Activated T-cell treated with anti-CD3 and anti-CD28 coated beads for 1 hour (primary cell): ENCODE results near the gene PRR14.
A peak's percentile ranks its signal among the peaks of the same experiment; 100 is the strongest.

Experiments
- DNase-seq: peaks from one replicate; pipeline ENCODE4 v3.0.0-alpha.2; 2020; ENCODE audit warnings: low read depth

PRR14 gene

DNA sequence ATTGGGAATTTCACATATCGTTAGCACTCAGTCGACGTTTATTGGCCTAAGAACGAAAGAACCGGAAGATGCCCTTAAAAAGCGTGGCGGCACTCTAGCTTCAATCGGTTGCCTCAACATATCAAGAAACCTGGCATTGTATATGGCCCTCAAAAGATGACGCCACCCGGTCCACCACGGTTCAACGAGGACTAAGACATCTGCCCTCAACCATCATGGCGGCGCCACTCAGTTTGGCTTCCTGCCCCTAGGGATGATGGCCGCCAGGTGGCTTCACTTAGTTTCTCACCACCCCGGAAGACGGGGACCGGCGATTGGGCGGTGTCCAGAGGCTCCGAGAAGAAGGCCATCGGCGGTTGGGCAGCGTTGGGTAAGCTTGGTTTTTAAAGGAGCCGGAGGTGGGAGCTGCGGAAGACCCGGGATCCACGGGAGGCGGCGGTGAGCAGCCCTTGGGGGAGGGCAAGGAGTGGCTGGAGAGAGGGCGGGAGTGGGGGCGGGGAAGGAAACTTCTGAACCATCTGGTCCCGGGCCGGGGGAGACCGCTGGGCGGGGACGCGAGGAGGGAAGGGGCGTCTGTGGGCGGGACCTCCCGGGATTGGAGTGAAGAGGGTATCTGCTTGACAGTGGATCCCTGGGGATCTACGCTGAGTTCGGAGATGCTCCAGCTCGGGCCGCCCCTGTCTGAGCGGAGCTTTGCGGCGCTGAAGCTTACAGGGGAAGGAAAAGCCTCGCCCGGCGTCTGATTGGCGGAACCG is at the start of gene PRR14:
TSS of gene PRR14 (plus strand) at position 592 of the 755 bp plus-strand sequence. CDS start 686 bp downstream, outside the sequence.
- peak; percentile 94 for DNase-seq

DNA sequence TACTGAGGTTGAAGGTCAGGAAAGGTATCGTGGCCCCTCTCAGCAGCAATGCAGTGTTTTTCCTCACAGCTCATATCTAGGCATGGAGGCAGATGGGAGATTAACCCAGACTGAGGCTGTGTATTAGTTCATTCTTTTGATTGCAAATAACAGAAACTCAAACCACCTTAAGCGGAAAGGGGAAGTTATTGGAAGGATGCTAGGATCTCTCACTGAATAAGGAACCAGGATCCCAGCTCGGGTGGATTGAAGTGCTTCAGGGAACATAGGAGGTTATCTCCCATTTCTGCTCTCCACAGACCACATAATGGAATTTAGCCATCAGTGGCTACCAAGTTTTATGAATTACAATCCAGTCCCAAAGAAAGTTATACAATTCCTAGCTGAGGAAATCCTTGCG is 48.8 kb upstream of the PRR14 start:
- DNase-seq, result no peak

DNA sequence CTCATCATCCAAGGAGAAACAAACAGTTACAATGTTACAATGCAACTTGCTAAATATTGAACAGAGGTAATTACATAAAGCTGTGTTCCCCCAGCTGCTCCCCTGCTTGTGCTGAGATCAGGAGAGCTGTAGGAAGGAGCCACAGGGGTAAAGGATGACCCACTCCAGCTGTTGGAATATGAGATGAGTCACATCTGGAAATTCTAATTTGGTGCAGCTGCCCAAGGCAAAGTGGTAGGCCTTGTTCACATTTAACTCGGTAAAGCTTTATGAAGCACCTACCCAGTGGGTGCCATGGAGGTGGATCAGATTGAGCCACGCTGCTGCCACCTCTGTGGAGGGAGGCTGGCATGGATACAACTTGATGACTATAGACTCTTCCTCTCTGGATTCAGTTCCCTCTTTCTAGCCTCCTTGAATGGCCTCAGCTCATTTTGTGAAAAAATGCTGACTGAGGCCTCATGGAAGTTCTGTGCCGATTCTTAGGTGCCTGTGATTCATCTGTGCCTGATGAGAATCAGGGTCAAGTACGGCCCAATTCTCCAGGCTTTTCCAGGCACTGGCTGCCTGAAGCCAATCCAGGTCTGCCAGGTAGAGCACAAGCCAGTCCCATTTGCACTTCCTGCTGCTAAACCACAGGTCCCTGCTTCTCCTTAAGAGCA is 48.0 kb upstream of the PRR14 start:
- no peak for DNase-seq

DNA sequence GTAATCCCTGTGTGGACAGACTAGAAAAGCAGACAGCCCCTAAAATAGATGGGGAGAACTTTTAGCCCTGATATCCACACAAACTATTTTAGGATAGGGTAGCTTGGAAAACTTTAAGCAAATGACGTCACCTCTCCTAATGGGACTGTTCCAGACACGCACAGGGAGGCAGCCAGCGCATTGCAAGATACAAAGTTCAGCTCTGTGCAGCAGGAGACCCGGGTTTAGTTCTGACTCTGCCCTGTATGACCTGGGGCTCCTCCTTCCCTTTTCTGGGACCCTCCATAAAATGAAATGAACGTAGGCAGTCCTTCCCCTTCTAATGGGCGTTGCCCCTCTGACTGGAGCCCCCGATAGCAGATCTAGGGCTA is 46.8 kb upstream of the PRR14 start:
- DNase-seq, result no peak

DNA sequence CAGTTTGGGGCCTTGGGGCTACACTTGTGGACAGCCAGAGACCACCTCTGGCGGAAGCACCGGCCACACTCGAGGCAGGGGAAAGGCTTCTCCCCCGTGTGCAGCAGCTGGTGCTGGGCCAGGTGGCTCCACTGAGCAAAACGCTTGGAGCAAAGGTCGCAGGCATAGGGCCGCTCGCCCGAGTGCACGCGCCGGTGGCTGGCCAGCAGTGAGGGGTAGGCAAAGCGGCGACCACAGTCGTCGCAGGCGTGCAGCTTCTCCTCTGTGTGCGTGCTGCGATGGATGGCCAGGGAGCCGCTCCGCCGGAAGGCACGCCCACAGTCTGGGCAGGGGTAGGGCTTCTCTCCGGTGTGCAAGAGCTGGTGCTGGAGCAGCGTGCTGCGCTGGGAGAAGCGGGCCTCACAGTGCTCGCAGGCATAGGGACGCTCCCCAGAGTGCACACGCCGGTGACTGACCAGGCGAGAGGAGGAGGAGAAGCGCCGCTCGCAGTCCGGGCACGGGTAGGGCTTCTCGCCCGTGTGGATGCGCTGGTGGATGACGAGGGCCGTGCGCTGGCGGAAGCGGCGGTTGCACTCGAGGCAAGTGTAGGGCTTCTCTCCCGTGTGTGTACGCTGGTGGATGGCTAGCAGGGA is 46.3 kb upstream of the PRR14 start:
- DNase-seq, result no peak

DNA sequence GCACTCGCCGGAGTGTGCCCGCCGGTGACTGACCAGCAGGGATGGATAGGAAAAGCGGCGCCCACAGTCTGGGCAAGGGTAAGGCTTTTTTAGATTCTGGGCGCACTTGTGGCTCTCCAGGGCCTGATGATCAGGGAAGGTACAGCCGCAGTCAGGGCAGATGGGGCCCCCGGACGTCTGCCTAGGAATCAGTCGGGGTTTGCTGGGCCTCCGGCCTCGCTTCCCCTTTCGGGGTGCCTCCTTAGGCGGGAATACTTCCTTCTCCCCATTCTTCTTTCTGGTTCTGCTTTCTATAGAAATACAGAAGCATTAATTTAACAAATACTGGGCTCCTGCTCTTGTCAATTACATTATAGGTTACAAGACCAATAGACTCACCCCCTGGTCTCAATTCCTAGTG is 45.6 kb upstream of the PRR14 start:
- DNase-seq, result no peak

DNA sequence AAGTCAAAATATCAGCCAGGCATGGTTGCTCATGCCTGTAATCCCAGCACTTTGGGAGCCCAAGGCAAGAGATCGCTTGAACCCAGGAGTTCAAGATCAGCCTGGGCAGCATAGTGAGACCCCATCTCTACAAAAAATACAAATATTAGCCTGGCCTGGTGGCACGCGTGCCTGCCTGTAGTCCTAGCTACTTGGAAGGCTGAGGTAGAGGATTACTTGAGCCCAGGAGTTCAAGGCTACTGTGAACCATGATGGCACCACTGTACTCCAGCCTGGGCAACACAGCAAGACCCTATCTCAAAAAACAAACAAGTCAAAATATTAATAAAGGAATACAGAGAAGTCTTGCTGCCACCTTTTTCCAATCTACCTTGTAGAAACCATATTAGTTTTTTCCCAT is 44.8 kb upstream of the PRR14 start:
- no peak for DNase-seq

DNA sequence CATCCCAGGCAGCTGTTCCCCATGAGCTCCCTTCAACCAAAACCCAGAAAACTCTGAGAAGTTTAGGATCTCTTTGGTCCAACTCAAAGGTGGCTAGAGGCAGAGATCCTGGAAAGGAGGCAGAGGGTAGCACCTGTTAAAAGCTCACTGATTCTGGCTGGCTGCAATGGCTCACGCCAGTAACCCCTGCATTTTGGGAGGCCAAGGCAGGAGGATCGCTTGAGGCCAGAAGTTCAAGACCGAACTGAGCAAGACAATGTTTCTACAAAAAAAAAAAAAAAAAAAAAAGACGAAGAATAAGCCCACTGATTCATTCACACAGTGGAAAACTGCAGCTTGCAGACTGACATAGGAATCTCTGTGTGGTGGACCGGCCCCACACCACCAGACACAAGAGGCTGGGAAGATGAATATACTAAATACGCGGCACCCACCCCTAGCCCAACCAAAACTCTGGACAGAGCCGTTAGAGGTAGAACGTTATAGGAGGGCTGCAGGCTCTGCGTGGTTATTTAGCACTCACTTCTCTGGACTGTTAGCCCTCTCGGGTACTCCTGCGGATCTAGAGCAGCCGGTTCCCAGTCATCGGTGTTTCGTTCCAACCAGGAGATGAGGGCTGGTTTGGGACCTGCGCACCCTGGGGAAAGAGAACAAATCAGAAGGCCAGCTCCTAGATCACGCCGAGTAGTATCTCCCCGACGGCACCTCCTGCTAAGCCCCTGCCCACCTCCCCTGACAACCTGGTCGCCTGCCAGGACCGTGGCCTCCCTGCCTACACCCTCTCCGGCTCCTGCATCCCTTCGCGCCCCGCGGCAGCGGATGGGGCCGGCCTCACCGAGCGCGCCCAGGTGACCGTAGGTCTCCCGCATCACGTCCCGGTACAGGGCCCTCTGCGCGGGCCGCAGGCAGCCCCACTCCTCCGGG is 41.5 kb upstream of the PRR14 start:
- no peak for DNase-seq

DNA sequence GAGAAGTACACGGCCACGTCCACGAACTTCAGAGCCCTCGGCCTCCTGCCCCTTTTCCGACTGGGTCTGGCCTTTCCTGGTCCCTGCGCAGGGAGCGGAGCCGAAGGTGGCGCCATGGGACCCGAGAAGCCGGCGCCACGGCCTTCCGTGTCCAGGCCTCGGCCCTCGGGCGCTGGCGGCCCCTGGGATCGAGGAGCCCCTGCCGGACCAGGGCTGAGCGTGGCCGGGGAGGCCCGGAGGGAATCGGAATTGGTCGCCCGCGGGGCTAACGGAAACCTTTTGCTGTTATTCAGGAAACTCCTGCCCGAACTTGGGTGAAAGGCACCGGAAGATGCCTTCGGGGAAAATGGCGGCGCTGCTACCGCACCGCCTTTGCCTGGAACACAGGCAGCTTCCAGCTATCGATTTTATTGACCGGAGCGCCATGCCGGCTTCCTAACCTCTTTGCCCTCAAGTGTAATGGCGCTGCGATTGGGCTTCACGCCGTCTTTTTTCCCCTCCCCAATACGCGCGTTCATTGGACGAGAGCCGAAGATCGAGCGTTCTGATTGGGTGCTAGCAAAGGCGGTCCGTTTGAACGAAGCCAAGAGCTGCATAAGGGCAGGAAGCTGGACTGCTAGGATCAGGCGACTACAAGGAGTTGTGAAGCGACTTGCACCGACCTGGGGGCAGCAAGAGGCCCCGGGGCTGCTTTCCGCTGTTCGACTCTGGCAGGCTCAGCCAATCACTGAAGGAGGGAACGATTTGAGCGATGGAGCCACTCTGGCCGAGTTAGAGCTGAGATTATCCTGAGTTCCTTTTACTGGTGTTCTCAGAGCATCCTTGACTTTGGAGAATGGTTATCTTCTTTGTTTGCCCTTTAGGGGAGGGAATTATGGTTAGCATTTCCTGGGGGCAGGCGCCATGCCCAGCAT is 40.6 kb upstream of the PRR14 start, which contains the start of gene ZNF689:
TSS of gene ZNF689 (minus strand) at position 464 of the 914 bp plus-strand sequence. CDS start at position 116, 348 bp downstream.
- DNase-seq, result peak; percentile 89

DNA sequence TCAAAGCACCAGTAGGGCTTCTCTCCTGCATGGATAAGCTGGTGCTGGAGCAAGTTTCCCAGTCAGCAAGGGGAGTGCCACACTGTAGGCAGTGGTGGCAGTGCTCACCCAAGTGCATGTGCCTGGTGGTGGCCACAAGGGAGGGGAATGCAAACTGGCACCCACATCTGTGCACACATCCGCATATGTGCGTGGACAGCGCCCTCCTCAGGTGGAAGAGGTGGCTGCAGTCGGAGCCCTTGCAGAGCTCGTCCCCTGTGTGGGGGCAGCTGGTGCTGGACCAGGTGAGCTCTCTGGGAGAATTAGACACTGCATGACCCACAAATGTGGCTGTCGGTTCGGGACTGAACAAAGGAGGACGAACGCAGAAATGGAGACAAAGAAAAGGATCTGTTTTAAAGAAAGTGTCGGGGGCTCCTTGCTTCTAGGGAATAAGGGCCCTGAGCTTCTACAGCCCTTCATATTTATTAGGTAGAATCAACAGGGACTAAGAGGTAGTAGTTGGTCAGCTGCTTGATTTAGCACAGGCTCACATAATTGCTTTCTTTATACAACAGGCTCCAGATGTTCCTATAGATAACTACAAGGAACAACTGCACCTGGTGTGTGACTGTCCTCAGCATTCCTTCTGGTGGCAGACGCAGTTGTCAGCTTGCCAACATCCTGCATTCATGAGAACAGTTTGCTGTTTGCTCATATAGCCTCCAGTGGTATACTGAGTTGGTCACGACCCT is 35.2 kb upstream of the PRR14 start:
- DNase-seq, result peak; percentile 40

DNA sequence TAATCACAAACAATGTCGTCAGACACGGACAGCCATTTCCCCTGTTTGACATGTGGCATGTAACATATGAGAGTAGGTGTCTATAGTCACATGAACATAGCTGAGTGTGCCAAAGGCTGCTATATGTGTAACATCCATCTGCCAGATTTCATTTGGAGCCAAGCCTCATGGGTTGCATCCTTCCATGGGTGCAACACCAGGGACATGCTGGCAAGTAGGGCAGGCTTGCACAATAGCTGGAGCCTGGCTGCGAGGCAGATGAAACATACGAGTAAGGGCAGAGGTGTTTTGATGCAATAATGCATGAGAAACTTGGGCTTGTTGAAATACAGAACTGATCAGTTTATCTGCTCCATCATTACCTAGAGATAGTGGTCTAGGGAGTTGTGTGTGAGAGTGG is 31.6 kb upstream of the PRR14 start:
- DNase-seq, result no peak

DNA sequence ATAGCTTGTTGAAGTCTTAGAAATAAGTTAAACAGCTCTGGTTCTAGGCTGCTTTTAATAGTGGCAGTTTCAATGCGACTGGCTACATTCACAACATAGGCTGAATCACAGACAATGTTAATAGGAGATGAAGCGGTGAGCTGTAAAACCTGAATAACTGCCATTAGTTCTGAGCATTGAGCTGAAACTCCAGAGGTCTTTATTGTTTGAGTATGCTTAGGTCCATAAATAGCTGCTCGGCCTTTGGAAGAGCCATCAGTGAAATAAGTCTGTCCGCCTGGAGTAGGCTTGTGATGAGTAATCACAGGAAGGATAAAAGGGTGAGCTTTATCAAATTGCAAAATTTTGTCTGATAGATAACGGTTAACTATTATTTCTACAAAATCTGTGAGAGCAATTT is 31.1 kb upstream of the PRR14 start:
- no peak for DNase-seq

DNA sequence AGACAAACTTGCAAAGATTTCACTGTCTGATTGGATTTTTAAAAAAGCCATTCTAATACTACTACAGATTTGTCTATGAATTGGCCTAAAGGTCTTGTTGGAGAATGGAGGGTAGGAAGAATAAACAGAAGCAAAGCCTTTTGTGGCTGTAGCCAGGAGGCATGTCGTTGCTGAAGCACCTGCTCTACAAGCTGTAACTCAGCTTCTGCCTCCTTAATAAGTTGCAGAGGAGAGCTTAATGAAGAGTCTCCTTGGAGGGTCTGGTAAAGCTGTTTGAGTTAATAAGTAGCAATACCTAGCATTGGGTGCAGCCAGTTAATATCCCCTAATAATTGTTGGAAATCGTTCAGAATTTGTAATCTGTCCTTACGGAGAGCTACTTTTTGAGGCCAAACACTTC is 30.6 kb upstream of the PRR14 start:
- DNase-seq, result no peak

DNA sequence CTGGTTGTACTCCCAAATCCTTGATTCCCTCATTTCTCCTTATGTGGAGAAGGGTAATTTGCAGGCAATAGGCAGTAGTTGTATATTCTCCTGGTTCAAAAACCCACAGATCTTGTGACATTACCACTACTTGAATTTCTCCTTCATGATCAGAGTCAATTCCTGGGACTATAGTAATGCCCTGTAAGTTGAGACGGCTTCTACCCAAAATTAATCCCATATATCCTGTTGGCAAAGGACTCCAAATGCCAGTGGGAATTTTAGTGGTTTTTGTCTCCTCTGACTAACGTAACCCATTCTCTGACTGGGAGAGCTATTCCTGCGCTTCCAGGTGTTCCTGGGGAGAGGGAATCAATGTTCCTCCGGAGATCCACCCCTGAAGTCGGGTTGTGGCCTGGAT is 29.0 kb upstream of the PRR14 start:
- no peak for DNase-seq

DNA sequence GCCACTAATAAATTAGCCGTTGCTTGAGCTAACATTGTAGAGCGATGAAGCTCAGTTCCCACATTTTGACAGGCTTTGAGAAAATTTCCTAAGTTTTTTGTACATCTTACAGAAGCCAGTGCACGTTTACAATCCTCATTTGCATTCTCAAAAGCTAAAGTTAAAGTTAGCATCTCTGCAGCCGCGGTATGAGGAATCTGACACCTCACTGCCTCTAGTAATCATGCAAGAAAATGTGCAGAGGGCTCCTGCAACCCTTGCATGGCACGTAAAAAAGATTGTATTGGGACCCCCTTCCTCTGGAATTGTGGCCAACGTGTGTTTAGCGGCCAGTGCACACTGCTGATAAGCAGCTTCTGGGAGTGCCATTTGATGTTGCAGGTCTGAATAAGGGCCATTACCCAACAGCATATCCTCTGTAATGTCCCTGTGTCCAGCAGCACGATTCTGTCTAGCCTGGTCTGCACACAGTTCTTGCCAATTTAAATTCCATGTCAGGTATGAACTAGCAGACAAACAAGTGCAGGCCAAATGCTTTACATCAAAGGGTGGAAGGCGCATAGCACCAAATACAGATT is 28.2 kb upstream of the PRR14 start:
- DNase-seq, result no peak

DNA sequence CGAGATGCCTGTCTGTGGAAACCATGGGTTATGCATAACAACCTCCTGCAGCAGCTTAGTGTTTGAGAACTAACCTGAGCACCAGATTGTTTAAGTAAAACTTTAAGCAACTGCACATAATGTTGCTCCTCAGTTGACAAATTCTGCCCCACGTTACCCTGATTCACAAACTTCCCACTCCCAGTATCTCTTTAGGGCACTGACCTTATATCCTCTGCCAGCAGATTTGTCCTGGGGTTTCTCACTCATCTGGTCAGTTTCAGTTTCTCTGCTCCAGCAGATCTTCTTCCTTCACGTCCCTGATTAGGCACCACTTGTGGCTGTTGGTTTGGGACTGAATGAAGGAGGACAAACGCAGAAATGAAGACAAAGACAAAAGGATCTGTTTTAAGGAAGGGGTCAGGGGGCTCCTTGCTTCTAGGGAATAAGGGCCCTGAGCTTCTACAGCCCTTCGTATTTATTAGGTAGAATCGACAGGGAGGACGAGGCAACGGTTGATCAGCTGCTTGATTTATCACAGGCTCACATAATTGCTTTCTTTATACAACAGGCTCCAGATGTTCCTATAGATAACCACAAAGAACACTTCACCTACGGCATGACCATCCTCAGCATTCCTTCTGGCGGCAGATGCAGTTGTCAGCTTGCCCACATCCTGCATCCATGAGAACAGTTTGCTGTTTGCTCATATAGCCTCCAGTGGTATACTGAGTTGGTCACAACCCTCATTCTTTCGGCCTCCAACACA is 27.1 kb upstream of the PRR14 start:
- no peak for DNase-seq

DNA sequence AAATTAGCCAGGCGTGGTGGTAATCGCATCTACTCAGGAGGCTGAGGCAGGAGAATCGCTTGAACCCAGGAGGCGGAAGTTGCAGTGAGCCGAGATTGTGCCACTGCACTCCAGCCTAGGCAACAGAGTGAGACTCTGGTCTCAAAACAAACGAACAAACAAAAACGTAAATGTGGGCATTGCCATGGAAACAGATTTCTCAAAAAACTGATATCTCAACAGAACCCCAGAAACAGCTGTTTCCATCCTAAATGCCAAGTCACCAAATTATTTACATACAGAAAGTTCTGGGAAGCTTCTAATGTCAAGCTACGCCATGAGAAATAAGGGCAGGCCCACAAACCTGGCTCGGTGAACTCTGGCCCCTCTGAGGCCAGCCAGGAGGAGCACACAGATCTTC is 24.5 kb upstream of the PRR14 start:
- DNase-seq, result no peak

DNA sequence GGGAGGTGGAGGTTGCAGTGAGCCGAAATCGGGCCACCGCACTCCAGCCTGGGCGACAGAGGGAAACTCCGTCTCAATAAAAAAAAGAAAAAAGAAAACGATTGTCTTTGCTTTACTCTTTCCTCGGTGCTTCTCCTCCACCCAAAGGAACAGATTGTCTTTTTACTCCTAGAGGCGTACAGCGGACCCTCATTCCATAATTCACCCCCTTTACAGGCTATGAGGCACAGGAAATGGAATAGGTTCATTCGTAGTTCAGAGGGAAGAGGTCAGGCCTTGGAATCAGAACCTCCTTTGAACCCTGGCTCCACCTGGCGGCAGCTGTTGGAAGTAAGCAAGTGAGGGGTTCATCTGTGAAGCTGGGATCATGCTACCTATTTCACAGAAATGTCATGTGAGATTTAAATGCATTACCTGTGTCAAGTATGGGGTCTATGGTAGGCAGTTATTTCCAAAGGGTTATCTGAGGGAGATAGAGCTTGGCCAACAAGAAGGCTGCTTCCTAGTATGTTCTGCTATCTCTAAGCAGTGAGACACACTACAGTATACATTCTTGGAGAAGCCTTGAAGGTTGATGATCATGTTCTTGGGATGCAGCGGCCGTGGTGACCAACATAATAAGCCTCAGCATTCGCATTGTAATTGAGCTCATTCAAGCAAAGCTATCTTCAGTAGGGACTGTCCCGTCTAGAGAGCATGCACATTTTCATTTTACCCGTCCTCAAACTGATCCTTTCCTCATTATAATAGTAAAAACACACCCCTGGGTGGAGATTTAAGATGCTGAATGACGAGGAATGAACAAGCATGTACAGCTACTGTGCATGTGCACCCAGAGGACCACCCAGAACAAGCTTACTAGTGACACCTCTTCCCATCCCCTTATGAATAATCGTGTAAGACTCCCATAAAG is 21.9 kb upstream of the PRR14 start:
- DNase-seq, result peak; percentile 94
